IMR-90 (cell line): ENCODE measurements around the gene VAV3. TPM values are rescaled to one million over a fixed set of nuclear protein-coding genes. Genes with fewer than 3 reads are reported as not detected.

Source experiments
- ATAC-seq: fragments of 200-7000 bp; cut with Tn5 transposase; 2 replicates; pipeline ENCODE4 v1.9.1; 2020; ENCODE audit warnings: low read depth, mild to moderate bottlenecking, moderate library complexity
- BruUV-seq: library from RNA; stranded (reverse); fragments of 400-500 nt; replicated peaks from 2 replicates; lab custom pipeline; 2021; lab: Mats Ljungman, UMichigan
- CTCF ChIA-PET: fragments of 300-600 bp; formaldehyde crosslinking; extraction: SDS; loops from one replicate; lab custom pipeline; 2021; ENCODE audit warnings: antibody characterized with exemption; lab: Yijun Ruan, JAX
- POLR2A ChIA-PET: fragments of 300-600 bp; sonication (Branson Sonifier 250); formaldehyde crosslinking; loops from one replicate; lab custom pipeline; 2022; ENCODE audit warnings: antibody characterized with exemption; ENCODE audit not compliant: unreplicated experiment; lab: Charles Lee
- DNase-seq: peaks from one replicate; pipeline ENCODE4 v3.0.0; 2013
- H2AFZ ChIP-seq: replicated peaks from 2 replicates; pipeline ENCODE3; 2013; ENCODE audit warnings: low read length, mild to moderate bottlenecking; ENCODE audit not compliant: poor library complexity
- H2AK5ac ChIP-seq: 2 replicates; pipeline ENCODE4 v1.6.1; 2013; ENCODE audit warnings: low read depth, low read length, inconsistent platforms
- H2AK9ac ChIP-seq: replicated peaks from 2 replicates; pipeline ENCODE3; 2013; ENCODE audit warnings: mild to moderate bottlenecking, low read depth, low read length, moderate library complexity; ENCODE audit not compliant: poor library complexity
- H2BK120ac ChIP-seq: 2 replicates; pipeline ENCODE4 v1.6.1; 2013; ENCODE audit warnings: low read depth, low read length, inconsistent platforms
- H2BK15ac ChIP-seq: 3 replicates; pipeline ENCODE4 v1.6.1; 2013; ENCODE audit warnings: low read depth, low read length, inconsistent platforms
- H2BK20ac ChIP-seq: 2 replicates; pipeline ENCODE4 v1.6.1; 2013; ENCODE audit warnings: low read depth, mild to moderate bottlenecking, inconsistent platforms, low read length, moderate library complexity
- H2BK5ac ChIP-seq: 2 replicates; pipeline ENCODE4 v1.6.1; 2013; ENCODE audit warnings: mild to moderate bottlenecking, low read depth, low read length, inconsistent platforms; ENCODE audit not compliant: poor library complexity, severe bottlenecking
- H3K14ac ChIP-seq: replicated peaks from 2 replicates; pipeline ENCODE4 v1.6.1; 2013; ENCODE audit warnings: low read depth, low read length, inconsistent platforms
- H3K18ac ChIP-seq: 2 replicates; pipeline ENCODE4 v1.6.1; 2013; ENCODE audit warnings: low read depth, low read length, control low read depth
- H3K23ac ChIP-seq: 2 replicates; pipeline ENCODE4 v1.6.1; 2013; ENCODE audit warnings: low read depth, low read length, inconsistent platforms
- H3K27ac ChIP-seq: 2 replicates; pipeline ENCODE4 v1.5.1; 2013; ENCODE audit warnings: mild to moderate bottlenecking, control low read depth, low read length; ENCODE audit not compliant: insufficient read depth
- H3K27me3 ChIP-seq: 2 replicates; pipeline ENCODE4 v1.6.1; 2013; ENCODE audit warnings: low read length; ENCODE audit not compliant: control insufficient read depth, insufficient read depth
- H3K36me3 ChIP-seq: 2 replicates; pipeline ENCODE4 v1.6.1; 2013; ENCODE audit warnings: low read length, mixed read lengths; ENCODE audit not compliant: control insufficient read depth, insufficient read depth
- H3K4ac ChIP-seq: 2 replicates; pipeline ENCODE4 v1.6.1; 2013; ENCODE audit warnings: low read depth, low read length, inconsistent platforms
- H3K4me1 ChIP-seq: 2 replicates; pipeline ENCODE4 v1.6.1; 2013; ENCODE audit warnings: low read length, mixed read lengths; ENCODE audit not compliant: control insufficient read depth, insufficient read depth
- H3K4me2 ChIP-seq: 2 replicates; pipeline ENCODE4 v1.6.1; 2013; ENCODE audit warnings: low read depth, mild to moderate bottlenecking, control low read depth, low read length, moderate library complexity
- H3K4me3 ChIP-seq: 2 replicates; pipeline ENCODE4 v1.5.1; 2013; ENCODE audit warnings: low read depth, mild to moderate bottlenecking, control low read depth, low read length, moderate library complexity; ENCODE audit not compliant: insufficient read depth
- H3K56ac ChIP-seq: 2 replicates; pipeline ENCODE4 v1.6.1; 2013; ENCODE audit warnings: low read length, inconsistent platforms; ENCODE audit not compliant: insufficient read depth; ENCODE audit errors: extremely low read depth
- H3K79me1 ChIP-seq, 2 experiments: 2 replicates each; pipeline ENCODE4 v1.6.1; 2013; ENCODE audit warnings: low read length in 2 of 2, inconsistent platforms in 1 of 2, low read depth in 1 of 2
- H3K9ac ChIP-seq: 2 replicates; pipeline ENCODE4 v1.6.1; 2013; ENCODE audit warnings: low read depth, low read length, control low read depth
- H3K9me1 ChIP-seq: 2 replicates; pipeline ENCODE4 v1.6.1; 2013; ENCODE audit warnings: low read length, inconsistent platforms; ENCODE audit not compliant: insufficient read depth
- H3K9me3 ChIP-seq: 2 replicates; pipeline ENCODE4 v1.6.1; 2013; ENCODE audit warnings: low read length; ENCODE audit not compliant: control insufficient read depth, insufficient read depth
- H4K20me1 ChIP-seq: 2 replicates; pipeline ENCODE4 v1.6.1; 2013; ENCODE audit warnings: low read length, inconsistent platforms; ENCODE audit not compliant: insufficient read depth
- H4K5ac ChIP-seq: 2 replicates; pipeline ENCODE4 v1.6.1; 2013; ENCODE audit warnings: mild to moderate bottlenecking, low read depth, low read length, control low read depth
- H4K8ac ChIP-seq, 2 experiments: 2 replicates each; pipeline ENCODE4 v1.6.1; 2013; ENCODE audit warnings: low read depth in 2 of 2, low read length in 2 of 2, control low read depth in 1 of 2, inconsistent platforms in 1 of 2
- H4K91ac ChIP-seq: 2 replicates; pipeline ENCODE4 v1.6.1; 2013; ENCODE audit warnings: low read depth, low read length, inconsistent platforms; ENCODE audit not compliant: insufficient read depth
- CEBPB ChIP-seq: IDR thresholded peaks from 2 replicates; pipeline ENCODE4 v1.6.1; 2012; ENCODE audit warnings: low read depth, low read length, improper control_type of control experiment
- CHD1 ChIP-seq: IDR thresholded peaks from 2 replicates; pipeline ENCODE4 v1.6.1; 2012; ENCODE audit warnings: low read depth, low read length, improper control_type of control experiment
- ELK1 ChIP-seq: fragments of 150-350 bp; IDR thresholded peaks from 2 replicates; pipeline ENCODE4 v1.6.1; 2016; ENCODE audit warnings: low read depth, mild to moderate bottlenecking, low read length, moderate library complexity, borderline replicate concordance
- MAFK ChIP-seq: IDR thresholded peaks from 2 replicates; pipeline ENCODE4 v1.6.1; 2012; ENCODE audit warnings: low read depth, low read length, improper control_type of control experiment
- MAZ ChIP-seq: IDR thresholded peaks from 2 replicates; pipeline ENCODE4 v1.6.1; 2012; ENCODE audit warnings: low read depth, mild to moderate bottlenecking, low read length, improper control_type of control experiment, moderate library complexity, borderline replicate concordance
- NFE2L2 ChIP-seq: fragments of 150-350 bp; IDR thresholded peaks from 2 replicates; pipeline ENCODE4 v1.6.1; 2016; ENCODE audit warnings: low read depth, mild to moderate bottlenecking, low read length
- RAD21 ChIP-seq: IDR thresholded peaks from 2 replicates; pipeline ENCODE4 v1.6.1; 2012; ENCODE audit warnings: low read length, improper control_type of control experiment
- SMC3 ChIP-seq: fragments of 150-350 bp; IDR thresholded peaks from 2 replicates; pipeline ENCODE4 v1.6.1; 2016; ENCODE audit warnings: low read depth, mild to moderate bottlenecking, antibody characterized with exemption, low read length, moderate library complexity
- WGBS, 2 experiments: methylation state at CpG; one replicate each; pipeline versions ENCODE4 v1.1.5 to v1.1.7; 2013; ENCODE audit warnings: missing lambda C conversion rate in 2 of 2; ENCODE audit not compliant: insufficient read length in 1 of 2; ENCODE audit errors: extremely low coverage in 2 of 2; 5-methylcytosine and 5-hydroxymethylcytosine counted together
- dilution Hi-C: fragments of 300-500 bp; cut with HindIII; formaldehyde crosslinking; loops from one replicate; pipeline ENCODE4 v1.14.3; 2018; ENCODE audit warnings: low sequenced_read_pairs; ENCODE audit not compliant: unreplicated experiment
- in situ Hi-C: fragments of 300-500 bp; cut with MboI; formaldehyde crosslinking; loops from 3 replicates; pipeline ENCODE4 v1.14.3; 2019; ENCODE audit warnings: low sequenced_read_pairs, inconsistent platforms, mixed read lengths
- intact Hi-C: fragments of 100-400 bp; cut with micrococcal nuclease; formaldehyde crosslinking; loops from 2 replicates; pipeline ENCODE4 v1.10.0; 2022
- polyA plus RNA-seq, 3 experiments: library from polyadenylated mRNA; depleted of rRNA; stranded (reverse); fragments of >200 nt; gene quantifications; 2 replicates each; pipeline ENCODE4 v1.2.3, GENCODE V29; 2012; ENCODE audit warnings: low replicate concordance in 1 of 3
- total RNA-seq: library from RNA; depleted of rRNA; stranded (reverse); fragments of >200 nt; gene quantifications from 2 replicates; pipeline ENCODE4 v1.2.3, GENCODE V29; 2012

Gene VAV3
- total and polyA plus RNA-seq, 2 of the 4 experiments (the other 2 are of a cell fraction): 0.12 to 0.18 TPM

GRCh38 chr1:107677697-107678096 is 287.3 kb downstream of the VAV3 start:
- Histone ChIP-seq H2BK120ac (no peak overlapping the region), H3K9me1 (no peaks in the 10 kb centered on the region), H2AK5ac (no peak overlapping the region), H3K23ac (no peak overlapping the region), H2AFZ (no peak overlapping the region), H3K4me1 (no peaks in the 10 kb centered on the region), H4K20me1 (no peaks in the 10 kb centered on the region), H2BK15ac (no peak overlapping the region), H3K36me3 (no peaks in the 10 kb centered on the region), H3K56ac (no peak overlapping the region), H3K79me1 (no peaks in the 10 kb centered on the region), H4K5ac (no peak overlapping the region), H3K27ac (no peak overlapping the region), H4K91ac (no peak overlapping the region), H3K9me3 (no peaks in the 10 kb centered on the region), H2AK9ac (no peak overlapping the region), H3K4me2 (no peak overlapping the region), H3K18ac (no peak overlapping the region), H3K27me3 (no peaks in the 10 kb centered on the region), H4K8ac (no peak overlapping the region), H3K14ac (no peak overlapping the region), H2BK20ac (no peak overlapping the region), H3K4me3 (no peak overlapping the region), H3K4ac (no peak overlapping the region), H2BK5ac (no peak overlapping the region), H3K9ac (no peak overlapping the region)
- ChIA-PET CTCF (no interaction called here), POLR2A (no interaction called here)
- no peak for TF ChIP-seq SMC3
- no peak for TF ChIP-seq MAZ
- TF ChIP-seq NFE2L2: no peak
- no peak for TF ChIP-seq MAFK
- no peak for TF ChIP-seq ELK1
- TF ChIP-seq RAD21: no peak
- no peak for TF ChIP-seq CEBPB
- no peak for TF ChIP-seq CHD1
- no TSS peak for BruUV-seq
- ATAC-seq: no peak
- dilution Hi-C loops (no loop called here), intact Hi-C loops (no loop called here), in situ Hi-C loops (no loop called here)
- no peak for DNase-seq
- WGBS, 2 experiments: 80% methylated on average over 1 of the region's 3 CpGs; no CpG with 5 or more reads in 1 of the 2 experiments
